H1 (cell line): ENCODE data around the gene GRK5. TPM values are rescaled to one million over a fixed set of nuclear protein-coding genes. Genes with fewer than 3 reads are reported as not detected.

Experiments used
- CTCF ChIA-PET: fragments of 300-600 bp; sonication (Branson Sonifier 250); formaldehyde crosslinking; loops from one replicate; lab custom pipeline; 2021; ENCODE audit not compliant: partially characterized antibody; lab: Charles Lee
- POLR2A ChIA-PET: fragments of 300-600 bp; sonication (Branson Sonifier 250); formaldehyde crosslinking; loops from one replicate; lab custom pipeline; 2021; ENCODE audit warnings: inconsistent platforms; ENCODE audit not compliant: partially characterized antibody; lab: Charles Lee
- DNase-seq, 2 experiments: peaks; one replicate each; pipeline versions ENCODE4 v3.0.0 to v3.0.0-alpha.2; 2010 to 2022; ENCODE audit warnings: low spot score in 2 of 2, low read depth in 1 of 2, mixed read lengths in 1 of 2
- FAIRE-seq: peaks from 2 replicates; lab custom pipeline; 2011; peaks lifted over from hg19 to GRCh38; lab: Jason Lieb, UNC
- H2AFZ ChIP-seq: 2 replicates; pipeline ENCODE4 v1.8.1; 2012; ENCODE audit warnings: low read length, inconsistent platforms
- H2AK5ac ChIP-seq: 2 replicates; pipeline ENCODE4 v1.6.1; 2013; ENCODE audit warnings: low read depth, low read length
- H2BK120ac ChIP-seq: replicated peaks from 2 replicates; pipeline ENCODE3; 2013; ENCODE audit warnings: low read depth, low read length, inconsistent platforms
- H2BK12ac ChIP-seq: 2 replicates; pipeline ENCODE4 v1.6.1; 2013; ENCODE audit warnings: low read depth, low read length
- H2BK15ac ChIP-seq: 2 replicates; pipeline ENCODE4 v1.6.1; 2013; ENCODE audit warnings: low read length
- H2BK20ac ChIP-seq: 2 replicates; pipeline ENCODE4 v1.6.1; 2013; ENCODE audit warnings: low read length
- H2BK5ac ChIP-seq: 2 replicates; pipeline ENCODE4 v1.6.1; 2013; ENCODE audit warnings: low read depth, low read length
- H3K14ac ChIP-seq: 2 replicates; pipeline ENCODE4 v1.6.1; 2013; ENCODE audit warnings: inconsistent platforms; ENCODE audit not compliant: insufficient read length
- H3K18ac ChIP-seq: 2 replicates; pipeline ENCODE4 v1.6.1; 2013; ENCODE audit warnings: low read length; ENCODE audit errors: extremely low read depth
- H3K23ac ChIP-seq: 2 replicates; pipeline ENCODE4 v1.6.1; 2013; ENCODE audit warnings: inconsistent platforms; ENCODE audit not compliant: insufficient read length
- H3K23me2 ChIP-seq: 2 replicates; pipeline ENCODE4 v1.6.1; 2013; ENCODE audit warnings: low read depth, low read length
- H3K27ac ChIP-seq: 2 replicates; pipeline ENCODE4 v1.6.1; 2011; ENCODE audit warnings: low read depth, low read length, inconsistent platforms
- H3K27me3 ChIP-seq, 4 experiments: replicated peaks in 1 of 4; 1 replicate in 1 of 4; 2 replicates in 3 of 4; pipeline versions ENCODE4 v1.6.1 to v1.8.1; 2011 to 2013; ENCODE audit warnings: low read length in 3 of 4, mild to moderate bottlenecking in 3 of 4, inconsistent platforms in 2 of 4, mixed read lengths in 2 of 4, moderate library complexity in 1 of 4; ENCODE audit not compliant: control insufficient read depth in 3 of 4, insufficient read depth in 3 of 4; ENCODE audit errors: extremely low read depth in 1 of 4
- H3K36me3 ChIP-seq, 4 experiments: 2 replicates each; pipeline versions ENCODE4 v1.6.1 to v1.8.1; 2011 to 2013; ENCODE audit warnings: mild to moderate bottlenecking in 4 of 4, low read length in 3 of 4, moderate library complexity in 2 of 4, control low read depth in 1 of 4, inconsistent platforms in 1 of 4; ENCODE audit not compliant: insufficient read depth in 4 of 4, control insufficient read depth in 2 of 4
- H3K4ac ChIP-seq: replicated peaks from 2 replicates; pipeline ENCODE3; 2013; ENCODE audit warnings: low read length, low read depth, mixed read lengths, inconsistent platforms; ENCODE audit not compliant: insufficient read length
- H3K4me1 ChIP-seq, 4 experiments: replicated peaks in 1 of 4; 1 replicate in 1 of 4; 2 replicates in 3 of 4; pipeline versions ENCODE4 v1.6.1 to v1.8.1; 2011 to 2013; ENCODE audit warnings: low read length in 3 of 4, inconsistent platforms in 2 of 4, mixed read lengths in 1 of 4; ENCODE audit not compliant: insufficient read depth in 4 of 4, control insufficient read depth in 3 of 4
- H3K4me2 ChIP-seq, 2 experiments: 2 replicates each; pipeline versions ENCODE4 v1.6.1 to v1.8.1; 2011 to 2013; ENCODE audit warnings: low read depth in 2 of 2, low read length in 2 of 2, control low read depth in 1 of 2, inconsistent platforms in 1 of 2, mild to moderate bottlenecking in 1 of 2; ENCODE audit not compliant: insufficient read depth in 1 of 2
- H3K4me3 ChIP-seq, 4 experiments: fragments of 200-600, 300-600 bp in 1 of 4; sonication (generic), shearing (Covaris generic), sonication (Bioruptor Twin) in 1 of 4; 2 replicates each; pipeline versions ENCODE4 v1.5.1 to v1.8.1; 2011 to 2016; ENCODE audit warnings: low read length in 4 of 4, low read depth in 3 of 4, control low read depth in 2 of 4, inconsistent platforms in 2 of 4, mild to moderate bottlenecking in 2 of 4, mixed read lengths in 1 of 4, moderate library complexity in 1 of 4; ENCODE audit not compliant: insufficient read depth in 2 of 4; ENCODE audit errors: extremely low read depth in 1 of 4
- H3K56ac ChIP-seq: replicated peaks from 2 replicates; pipeline ENCODE3; 2013; ENCODE audit warnings: low read depth, mild to moderate bottlenecking, mixed read lengths, low read length, inconsistent platforms; ENCODE audit not compliant: insufficient read length
- H3K79me1 ChIP-seq: 2 replicates; pipeline ENCODE4 v1.6.1; 2013; ENCODE audit warnings: low read depth, low read length, control low read depth
- H3K79me2 ChIP-seq, 2 experiments: 2 replicates each; pipeline versions ENCODE4 v1.6.1 to v1.8.1; 2012 to 2013; ENCODE audit warnings: low read length in 2 of 2, mild to moderate bottlenecking in 2 of 2, inconsistent platforms in 1 of 2; ENCODE audit not compliant: insufficient read depth in 2 of 2, control insufficient read depth in 1 of 2
- H3K9ac ChIP-seq, 4 experiments: replicated peaks in 1 of 4; 1 replicate in 1 of 4; 2 replicates in 3 of 4; pipeline versions ENCODE4 v1.6.1 to v1.8.1; 2011 to 2013; ENCODE audit warnings: low read depth in 3 of 4, low read length in 3 of 4, control low read depth in 2 of 4, mild to moderate bottlenecking in 2 of 4, moderate library complexity in 2 of 4, inconsistent platforms in 1 of 4; ENCODE audit errors: extremely low read depth in 1 of 4
- H3K9me3 ChIP-seq, 2 experiments: 2 replicates each; pipeline versions ENCODE4 v1.6.1 to v1.8.1; 2012 to 2013; ENCODE audit warnings: mild to moderate bottlenecking in 2 of 2, moderate library complexity in 2 of 2, control low read depth in 1 of 2, inconsistent platforms in 1 of 2, low read depth in 1 of 2, low read length in 1 of 2, mixed read lengths in 1 of 2; ENCODE audit not compliant: insufficient read depth in 2 of 2
- H4K20me1 ChIP-seq, 2 experiments: replicated peaks in 1 of 2; 2 replicates each; pipeline versions ENCODE3 to v1.8.1; 2011 to 2013; ENCODE audit warnings: inconsistent platforms in 2 of 2, low read length in 2 of 2, mild to moderate bottlenecking in 1 of 2; ENCODE audit not compliant: insufficient read depth in 2 of 2, control insufficient read depth in 1 of 2
- H4K5ac ChIP-seq: 2 replicates; pipeline ENCODE4 v1.6.1; 2013; ENCODE audit warnings: low read length, low read depth, mixed read lengths, inconsistent platforms; ENCODE audit not compliant: insufficient read length
- H4K8ac ChIP-seq: 2 replicates; pipeline ENCODE4 v1.8.0; 2013; ENCODE audit warnings: mild to moderate bottlenecking, moderate library complexity, low read length, inconsistent platforms; ENCODE audit not compliant: insufficient read depth; ENCODE audit errors: extremely low read depth
- H4K91ac ChIP-seq: replicated peaks from 2 replicates; pipeline ENCODE3; 2013; ENCODE audit warnings: low read length, mixed read lengths, inconsistent platforms; ENCODE audit not compliant: insufficient read length
- ATF3 ChIP-seq: IDR thresholded peaks from 2 replicates; pipeline ENCODE4 v1.6.1; 2011; ENCODE audit warnings: low read depth, mild to moderate bottlenecking, low read length; ENCODE audit not compliant: insufficient read depth
- CEBPB ChIP-seq: IDR thresholded peaks from 2 replicates; pipeline ENCODE4 v1.6.1; 2012; ENCODE audit warnings: low read depth, low read length
- RBBP5 ChIP-seq: IDR thresholded peaks from 2 replicates; pipeline ENCODE4 v1.7.1; 2012; ENCODE audit warnings: low read depth, mild to moderate bottlenecking, inconsistent platforms, low read length, moderate library complexity, borderline replicate concordance
- SIX5 ChIP-seq: IDR thresholded peaks from 2 replicates; pipeline ENCODE4 v1.6.1; 2011; ENCODE audit warnings: mild to moderate bottlenecking, low read depth, low read length
- WGBS, 2 experiments: shearing (Covaris generic) in 1 of 2; methylation state at CpG; one replicate each; pipeline versions ENCODE4 v1.1.6 to v1.1.7; 2013 to 2015; ENCODE audit warnings: low lambda C conversion rate in 2 of 2, mixed read lengths in 2 of 2, inconsistent platforms in 1 of 2, low coverage in 1 of 2, missing lambda C conversion rate in 1 of 2; ENCODE audit not compliant: insufficient replicate concordance in 2 of 2, insufficient coverage in 1 of 2, insufficient read length in 1 of 2; ENCODE audit errors: extremely low coverage in 1 of 2, missing lambda C conversion rate in 1 of 2; 5-methylcytosine and 5-hydroxymethylcytosine counted together
- polyA plus RNA-seq, 7 experiments: library from polyadenylated mRNA; depleted of rRNA in 3 of 7; stranded (reverse) in 5 of 7; unstranded in 2 of 7; fragments of >200 nt in 5 of 7; fragments of 200-250 nt in 2 of 7; gene quantifications; 1 replicate in 5 of 7; 2 replicates in 1 of 7; 4 replicates in 1 of 7; pipeline versions ENCODE4 v1.2.1 to v1.2.3, GENCODE V29; 2011 to 2013; ENCODE audit warnings: missing spikeins in 2 of 7, mixed read lengths in 2 of 7
- total RNA-seq: library from RNA; stranded (reverse); fragmentation: NEBNext Ultra II Directional; extraction: Animal tissue kit (Norgen Biotek cat#: 25700); gene quantifications from 2 replicates; pipeline ENCODE4 v1.2.1, GENCODE V29; 2021
- TF ChIP-seq, protein P1 (sequence below): IDR thresholded peaks from 2 replicates; pipeline ENCODE4 v1.6.1; 2011; ENCODE audit warnings: low read length, improper control_type of control experiment

Gene GRK5
- total and polyA plus RNA-seq, 2 of the 8 experiments (the other 6 are each of a cell fraction or from before 2014, with no cell fraction given) = 0.54 to 2.5 TPM

DNA sequence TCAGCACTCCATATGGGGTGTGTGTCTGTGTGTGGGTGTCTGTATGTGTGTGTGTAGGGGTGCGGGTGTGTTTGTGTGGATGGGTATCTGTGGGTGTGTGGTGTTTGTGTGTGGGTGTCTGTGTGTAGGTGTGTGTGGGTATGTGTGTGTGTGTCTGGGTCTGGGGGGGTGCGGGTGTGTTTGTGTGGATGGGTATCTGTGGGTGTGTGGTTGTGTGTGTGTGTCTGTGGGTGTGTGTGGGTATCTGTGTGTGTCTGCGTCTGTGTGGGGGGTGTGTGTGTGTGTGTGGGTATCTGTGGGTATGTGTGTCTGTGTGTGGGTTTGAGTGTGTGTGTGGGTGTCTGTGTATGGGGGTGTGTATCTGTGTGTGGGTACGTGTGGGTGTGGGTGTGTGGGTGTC lies 186.5 kb downstream of the GRK5 start:
- Histone ChIP-seq H3K4ac (no peak overlapping the region), H2BK20ac (no peak overlapping the region), H3K27me3 (no peaks in the 10 kb centered on the region; a peak in 1 of 7 replicates), H2BK15ac (no peak overlapping the region), H4K91ac (no peak overlapping the region), H2AFZ (no peak overlapping the region), H3K36me3 (no peaks in the 10 kb centered on the region), H3K79me2 (no peaks in the 10 kb centered on the region), H3K23ac (no peak overlapping the region), H2BK5ac (no peak overlapping the region), H3K14ac (no peak overlapping the region), H3K23me2 (peaks cover 8% of the 10 kb centered on the region; the same call in 1 of the 2 replicates), H3K27ac (no peak overlapping the region), H3K9me3 (no peaks in the 10 kb centered on the region), H4K5ac (no peak overlapping the region), H2AK5ac (no peak overlapping the region), H3K56ac (peak overlapping the region; percentile 90), H3K4me1 (peaks cover 0 to 2% (median 0%) of the 10 kb centered on the region in 4 experiments; a peak in 1 of 7 replicates), H3K4me2 (no peak overlapping the region), H4K8ac (no peak overlapping the region), H4K20me1 (peaks cover 0 to 4% of the 10 kb centered on the region in 2 experiments), H2BK120ac (no peak overlapping the region), H3K9ac (no peak overlapping the region), H3K79me1 (no peaks in the 10 kb centered on the region), H3K18ac (no peak overlapping the region), H3K4me3 (no peak overlapping the region), H2BK12ac (no peak overlapping the region)
- FAIRE-seq = no peak
- no peak for DNase-seq
- POLR2A ChIA-PET = no interaction called here
- 87% methylated on average over 4 of the region's 4 CpGs; no CpG with 5 or more reads in 1 of the 2 experiments for WGBS, 2 experiments
- CTCF ChIA-PET = interaction anchor here (1.4 to 2.0 kb wide), 3 partner anchors 11 to 29 kb away, joined by 5 to 8 read pairs (median 5); no protein-coding TSS in a partner anchor
- TF ChIP-seq RBBP5 = no peak
- TF ChIP-seq, protein P1, sequence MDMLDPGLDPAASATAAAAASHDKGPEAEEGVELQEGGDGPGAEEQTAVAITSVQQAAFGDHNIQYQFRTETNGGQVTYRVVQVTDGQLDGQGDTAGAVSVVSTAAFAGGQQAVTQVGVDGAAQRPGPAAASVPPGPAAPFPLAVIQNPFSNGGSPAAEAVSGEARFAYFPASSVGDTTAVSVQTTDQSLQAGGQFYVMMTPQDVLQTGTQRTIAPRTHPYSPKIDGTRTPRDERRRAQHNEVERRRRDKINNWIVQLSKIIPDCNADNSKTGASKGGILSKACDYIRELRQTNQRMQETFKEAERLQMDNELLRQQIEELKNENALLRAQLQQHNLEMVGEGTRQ = no peak
- TF ChIP-seq CEBPB = no peak
- no peak for TF ChIP-seq ATF3
- no peak for TF ChIP-seq SIX5
